Hematopoietic multipotent progenitor cell (in vitro differentiated cells): ENCODE results near the gene HSP90AB1. TPM values are rescaled to one million over a fixed set of nuclear protein-coding genes. Genes with fewer than 3 reads are reported as not detected.

Experiments used
- DNase-seq, 3 donors: peaks; one replicate each; pipeline ENCODE4 v3.0.0-alpha.2; 2011 to 2015; ENCODE audit warnings: low read depth in 2 of 3, low spot score in 2 of 3
- small RNA-seq: library from RNA; depleted of rRNA; stranded (forward); fragments of <200 nt; gene quantifications from one replicate; pipeline ENCODE3, GENCODE V24; 2012
- total RNA-seq: library from RNA; depleted of rRNA; stranded (reverse); fragments of >200 nt; gene quantifications from one replicate; pipeline ENCODE4 v1.2.3, GENCODE V29; 2012

Gene HSP90AB1
- total RNA-seq, 1 donor: 770 TPM

DNA sequence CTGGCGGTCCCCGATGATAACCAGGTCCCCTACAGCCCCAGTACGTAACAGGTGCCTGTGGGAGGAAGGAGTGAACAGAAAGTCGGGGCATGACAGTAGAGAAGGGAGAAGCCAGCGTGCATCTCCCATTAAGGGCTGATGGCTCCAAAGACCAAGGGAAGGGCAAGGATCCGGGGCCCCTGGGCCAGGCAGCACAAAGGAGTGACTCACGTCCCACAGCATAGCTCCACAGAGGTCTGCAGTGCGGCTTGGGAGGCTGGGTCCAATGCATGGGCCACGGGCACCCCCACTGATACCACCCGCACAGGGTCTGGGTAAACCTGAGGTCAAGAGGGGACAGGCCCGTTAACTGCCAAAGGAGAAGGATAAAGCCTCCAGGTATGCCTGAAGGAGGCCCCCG, 56.0 kb downstream of the HSP90AB1 start:
- no peak for DNase-seq

Small RNA genes lying within 50 kb of the gene (small RNA-seq; reads per million reads assigned to genes)
- not detected for gene RN7SL811P

Other genes with a start within 250 kb of the HSP90AB1 start
- 20.5 TPM for gene MRPL14, start 119.6 kb upstream of the HSP90AB1 start, total RNA-seq
- 6.5 TPM for gene TMEM63B, start 119.5 kb upstream of the HSP90AB1 start, total RNA-seq
- gene CAPN11, start 88.3 kb upstream of the HSP90AB1 start, total RNA-seq: 7.3 TPM
- gene MYMX, start 30.2 kb upstream of the HSP90AB1 start, total RNA-seq: 0.27 TPM
- gene SLC29A1, start 23.5 kb upstream of the HSP90AB1 start, total RNA-seq: 26.9 TPM
- 48.2 TPM for gene SLC35B2, start 10.4 kb downstream of the HSP90AB1 start, total RNA-seq
- 38.8 TPM for gene NFKBIE, start 18.4 kb downstream of the HSP90AB1 start, total RNA-seq
- gene TMEM151B, start 23.3 kb downstream of the HSP90AB1 start, total RNA-seq: under 0.01 TPM
- gene AARS2, start 66.2 kb downstream of the HSP90AB1 start, total RNA-seq: 19.9 TPM
- not detected for gene SPATS1, start 95.5 kb downstream of the HSP90AB1 start, total RNA-seq
- gene CDC5L, start 140.6 kb downstream of the HSP90AB1 start, total RNA-seq: 10.5 TPM